Activated naive CD8-positive, alpha-beta T cell treated with anti-CD3 and anti-CD28 coated beads, Interleukin-2, amount 50 U/mL, for 16 hours (primary cell): Measurements from ENCODE around the gene GCDH.

Source experiments
- DNase-seq: peaks from one replicate; pipeline ENCODE4 v3.0.0-alpha.2; 2020; ENCODE audit warnings: low read depth, low spot score

Gene GCDH

GRCh38 chr19:12939975-12940423, 49.0 kb downstream of the GCDH start:
- no peak for DNase-seq

DNA sequence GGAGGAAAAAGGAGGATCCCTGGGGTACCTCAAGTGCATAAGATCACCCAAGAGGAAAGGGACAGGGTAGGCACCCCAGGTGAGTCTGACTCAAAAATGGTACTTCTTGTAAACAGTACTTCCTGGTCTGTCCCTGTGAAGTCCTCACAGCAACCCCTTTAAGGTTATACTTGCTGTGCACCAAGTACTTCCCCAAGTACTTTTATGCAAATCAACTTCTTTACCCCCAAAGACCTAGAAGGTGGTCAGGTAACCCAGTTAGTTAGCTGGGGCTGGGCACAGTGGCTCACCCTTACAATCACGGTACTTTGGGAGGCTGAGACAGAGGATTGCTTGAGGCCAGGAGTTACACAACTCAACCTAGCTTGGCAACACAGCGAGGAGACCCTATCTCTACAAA, 49.9 kb downstream of the GCDH start:
- DNase-seq, result no peak

DNA sequence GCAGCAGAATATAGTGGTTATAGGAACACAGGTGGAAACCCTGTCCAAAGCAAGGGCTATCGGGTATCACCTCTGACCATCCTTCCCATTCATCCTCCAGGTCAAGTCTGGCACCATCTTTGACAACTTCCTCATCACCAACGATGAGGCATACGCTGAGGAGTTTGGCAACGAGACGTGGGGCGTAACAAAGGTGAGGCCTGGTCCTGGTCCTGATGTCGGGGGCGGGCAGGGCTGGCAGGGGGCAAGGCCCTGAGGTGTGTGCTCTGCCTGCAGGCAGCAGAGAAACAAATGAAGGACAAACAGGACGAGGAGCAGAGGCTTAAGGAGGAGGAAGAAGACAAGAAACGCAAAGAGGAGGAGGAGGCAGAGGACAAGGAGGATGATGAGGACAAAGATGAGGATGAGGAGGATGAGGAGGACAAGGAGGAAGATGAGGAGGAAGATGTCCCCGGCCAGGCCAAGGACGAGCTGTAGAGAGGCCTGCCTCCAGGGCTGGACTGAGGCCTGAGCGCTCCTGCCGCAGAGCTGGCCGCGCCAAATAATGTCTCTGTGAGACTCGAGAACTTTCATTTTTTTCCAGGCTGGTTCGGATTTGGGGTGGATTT, 52.6 kb downstream of the GCDH start:
- no peak for DNase-seq

DNA sequence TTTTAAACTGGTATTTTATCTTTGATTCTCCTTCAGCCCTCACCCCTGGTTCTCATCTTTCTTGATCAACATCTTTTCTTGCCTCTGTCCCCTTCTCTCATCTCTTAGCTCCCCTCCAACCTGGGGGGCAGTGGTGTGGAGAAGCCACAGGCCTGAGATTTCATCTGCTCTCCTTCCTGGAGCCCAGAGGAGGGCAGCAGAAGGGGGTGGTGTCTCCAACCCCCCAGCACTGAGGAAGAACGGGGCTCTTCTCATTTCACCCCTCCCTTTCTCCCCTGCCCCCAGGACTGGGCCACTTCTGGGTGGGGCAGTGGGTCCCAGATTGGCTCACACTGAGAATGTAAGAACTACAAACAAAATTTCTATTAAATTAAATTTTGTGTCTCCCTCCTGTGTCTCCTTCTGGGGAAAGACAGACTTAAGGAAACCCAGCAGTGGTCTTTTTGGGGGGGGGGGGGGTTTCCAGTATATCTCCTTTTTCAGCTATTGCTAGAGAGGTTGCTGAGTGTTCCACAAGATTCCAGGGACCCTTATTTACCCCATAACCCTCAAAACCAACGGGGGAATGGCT, 53.2 kb downstream of the GCDH start:
- DNase-seq, result no peak

- DNase-seq, result peak; percentile 93
These were observed 54.6 kb downstream of the GCDH start, which contains the start of gene RAD23A for GRCh38 chr19:12945479-12946091. Gene RAD23A (plus strand): TSS chr19:12945862. CDS start chr19:12945949, 87 bp downstream.

DNA sequence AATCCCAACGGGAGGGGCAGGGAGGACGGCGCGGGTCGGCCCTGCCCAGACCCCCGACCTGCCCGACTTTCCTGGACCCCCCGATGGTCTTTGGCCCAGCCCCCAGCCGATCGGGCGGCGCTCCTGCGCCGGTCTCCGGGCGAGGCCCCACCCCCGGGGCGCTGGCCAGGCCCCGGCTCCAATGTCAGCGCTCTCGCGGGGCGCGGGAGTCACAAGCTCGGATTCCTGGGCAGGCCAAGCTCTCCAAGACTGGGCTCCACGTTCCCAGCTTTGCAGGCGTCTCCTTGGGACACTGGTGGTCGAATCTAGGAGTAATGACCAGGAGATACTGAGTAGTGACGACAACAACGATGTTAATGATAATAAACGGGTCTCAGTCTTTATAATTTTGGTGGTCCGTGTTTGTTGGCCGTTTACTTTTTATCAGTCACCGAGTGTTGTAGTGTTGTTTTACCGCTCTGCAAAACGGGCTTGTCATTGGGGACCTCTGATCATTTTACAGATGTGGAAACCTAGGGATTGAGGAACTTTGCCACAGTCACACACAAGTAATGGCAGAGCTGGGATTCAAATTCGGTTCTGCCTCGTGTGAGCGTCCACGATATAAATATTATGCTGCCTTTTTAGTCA, 55.2 kb downstream of the GCDH start:
- DNase-seq, result no peak

- no peak for DNase-seq
These were observed 56.0 kb downstream of the GCDH start for GRCh38 chr19:12946731-12947496.

GRCh38 chr19:12947702-12948611, 57.0 kb downstream of the GCDH start:
- DNase-seq, result no peak

DNA sequence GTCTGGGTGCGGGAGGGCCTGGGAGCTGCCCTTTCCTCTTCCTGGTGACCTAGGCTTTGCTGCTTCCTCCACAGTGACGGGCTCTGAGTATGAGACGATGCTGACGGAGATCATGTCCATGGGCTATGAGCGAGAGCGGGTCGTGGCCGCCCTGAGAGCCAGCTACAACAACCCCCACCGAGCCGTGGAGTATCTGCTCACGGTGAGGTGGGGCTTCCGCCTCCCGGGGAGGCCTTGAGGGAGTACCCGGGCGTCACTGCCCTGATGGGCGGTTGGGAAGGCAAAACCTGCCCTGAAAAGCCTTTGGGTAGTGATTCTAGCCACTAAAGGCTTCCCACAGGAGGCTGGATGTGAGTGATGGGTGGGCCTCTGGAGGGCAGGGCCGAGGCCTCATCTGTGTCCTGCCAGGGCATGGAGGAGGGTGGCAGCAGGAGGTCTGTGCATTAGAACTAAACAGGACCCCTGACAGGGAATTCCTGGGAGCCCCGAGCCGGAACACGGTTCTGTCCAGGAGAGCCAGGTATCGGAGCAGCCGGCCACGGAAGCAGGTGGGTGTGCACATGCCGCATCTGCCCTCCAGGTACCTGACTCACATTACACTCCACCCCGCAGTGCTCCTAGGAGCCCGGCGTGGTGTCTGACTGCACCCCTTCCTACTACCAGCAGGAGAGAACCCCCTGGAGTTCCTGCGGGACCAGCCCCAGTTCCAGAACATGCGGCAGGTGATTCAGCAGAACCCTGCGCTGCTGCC, 57.8 kb downstream of the GCDH start:
- DNase-seq, result no peak
